Mammary epithelial cell (primary cell): Measurements from ENCODE around the gene SLIT1.

ENCODE experiments used
- EZH2 ChIP-seq: IDR thresholded peaks from 2 replicates; pipeline ENCODE4 v1.6.1; 2012; ENCODE audit warnings: low read length, inconsistent platforms, borderline replicate concordance
- TF ChIP-seq, protein P1 (sequence below), 2 donors: IDR thresholded peaks in 1 of 2; conservative IDR thresholded peaks in 1 of 2; 2 replicates each; pipeline ENCODE4 v1.5.1; 2011 to 2012; ENCODE audit warnings: inconsistent platforms in 2 of 2, low read length in 2 of 2, mild to moderate bottlenecking in 2 of 2, control low read depth in 1 of 2, low read depth in 1 of 2; ENCODE audit not compliant: insufficient read depth in 1 of 2; ENCODE audit errors: extremely low read depth in 1 of 2

DNA sequence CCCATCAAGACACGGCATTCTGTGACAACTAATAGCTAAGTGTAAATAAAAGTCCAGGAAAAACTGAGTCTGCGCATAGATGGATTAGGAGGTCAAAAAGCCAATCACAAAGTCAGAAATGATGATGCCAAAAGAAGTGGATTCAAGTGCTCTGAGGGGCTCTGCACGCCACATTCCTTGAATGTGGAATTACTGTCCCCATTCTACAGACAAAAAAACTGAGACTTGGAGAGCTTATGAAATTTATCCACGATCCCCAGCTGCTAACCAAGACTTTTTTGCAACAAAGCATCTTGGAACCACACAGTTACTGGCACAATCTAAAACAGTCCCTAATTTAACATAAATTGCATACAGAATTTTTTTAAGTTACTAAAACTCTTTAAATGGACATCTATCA, 49.6 kb upstream of the SLIT1 start:
- TF ChIP-seq, protein P1, sequence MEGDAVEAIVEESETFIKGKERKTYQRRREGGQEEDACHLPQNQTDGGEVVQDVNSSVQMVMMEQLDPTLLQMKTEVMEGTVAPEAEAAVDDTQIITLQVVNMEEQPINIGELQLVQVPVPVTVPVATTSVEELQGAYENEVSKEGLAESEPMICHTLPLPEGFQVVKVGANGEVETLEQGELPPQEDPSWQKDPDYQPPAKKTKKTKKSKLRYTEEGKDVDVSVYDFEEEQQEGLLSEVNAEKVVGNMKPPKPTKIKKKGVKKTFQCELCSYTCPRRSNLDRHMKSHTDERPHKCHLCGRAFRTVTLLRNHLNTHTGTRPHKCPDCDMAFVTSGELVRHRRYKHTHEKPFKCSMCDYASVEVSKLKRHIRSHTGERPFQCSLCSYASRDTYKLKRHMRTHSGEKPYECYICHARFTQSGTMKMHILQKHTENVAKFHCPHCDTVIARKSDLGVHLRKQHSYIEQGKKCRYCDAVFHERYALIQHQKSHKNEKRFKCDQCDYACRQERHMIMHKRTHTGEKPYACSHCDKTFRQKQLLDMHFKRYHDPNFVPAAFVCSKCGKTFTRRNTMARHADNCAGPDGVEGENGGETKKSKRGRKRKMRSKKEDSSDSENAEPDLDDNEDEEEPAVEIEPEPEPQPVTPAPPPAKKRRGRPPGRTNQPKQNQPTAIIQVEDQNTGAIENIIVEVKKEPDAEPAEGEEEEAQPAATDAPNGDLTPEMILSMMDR (conservative IDR thresholded peaks at IDR 0.05 in 1 of 2, IDR thresholded peaks at IDR 0.05 in 1 of 2; ENCODE audit: extremely low read depth in 1 of 2, insufficient read depth in 1 of 2, low read depth in 1 of 2, low read length in 2 of 2), result no peak
- TF ChIP-seq EZH2, result no peak
